C4-2B (cell line): ENCODE measurements around the gene PTPN2.

Source experiments
- H3K27ac ChIP-seq: fragments of 450-650 bp; 2 replicates; pipeline ENCODE4 v1.5.1; 2017
- CTCF ChIP-seq: fragments of 450-650 bp; conservative IDR thresholded peaks from 2 replicates; pipeline ENCODE4 v1.5.1; 2017; ENCODE audit warnings: mild to moderate bottlenecking
- ZFX ChIP-seq: fragments of 450-650 bp; IDR thresholded peaks from 2 replicates; pipeline ENCODE4 v1.6.1; 2017

The PTPN2 gene

DNA sequence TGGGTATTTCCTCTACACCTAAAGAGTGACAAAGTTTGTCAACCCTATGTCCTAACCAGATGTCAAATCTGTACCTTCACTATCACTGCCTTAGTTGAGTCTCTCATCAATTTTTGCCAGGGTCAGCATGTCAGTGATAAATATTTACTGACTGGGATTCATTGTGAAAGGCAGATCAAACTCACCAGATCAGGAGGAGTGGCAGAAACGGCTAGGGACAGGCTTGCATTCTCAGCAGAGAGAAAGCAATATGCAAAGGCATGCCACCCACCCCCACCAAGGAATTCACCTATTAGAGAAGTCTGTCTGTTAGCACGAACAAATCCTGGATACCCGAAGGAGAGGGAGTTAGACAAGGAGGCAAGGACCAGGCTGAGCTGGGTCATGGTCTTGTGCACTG, 62.6 kb downstream of the PTPN2 start:
- TF ChIP-seq ZFX (no peak), CTCF (no peak)
- no peak overlapping the region for H3K27ac ChIP-seq

DNA sequence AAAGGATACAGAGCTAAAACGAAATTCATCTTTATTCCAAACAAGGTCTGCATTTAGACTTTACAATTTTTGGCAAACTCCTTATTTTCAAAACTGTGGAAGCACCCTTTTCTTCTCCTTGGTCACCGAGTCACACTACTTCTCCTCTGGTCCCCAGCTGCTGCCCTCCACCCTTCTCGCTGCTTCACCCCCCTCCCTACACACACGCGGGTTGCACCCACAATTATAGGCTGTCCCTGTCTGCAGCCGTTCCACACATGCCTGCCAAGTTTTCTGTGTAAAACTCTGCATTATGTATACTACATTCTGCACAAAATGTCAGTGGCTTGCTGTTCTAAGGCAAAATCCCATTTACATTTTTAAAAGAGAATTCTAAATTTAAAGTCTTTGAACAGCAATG, 63.5 kb downstream of the PTPN2 start:
- H3K27ac ChIP-seq: no peak overlapping the region
- TF ChIP-seq ZFX (no peak), CTCF (no peak)

DNA sequence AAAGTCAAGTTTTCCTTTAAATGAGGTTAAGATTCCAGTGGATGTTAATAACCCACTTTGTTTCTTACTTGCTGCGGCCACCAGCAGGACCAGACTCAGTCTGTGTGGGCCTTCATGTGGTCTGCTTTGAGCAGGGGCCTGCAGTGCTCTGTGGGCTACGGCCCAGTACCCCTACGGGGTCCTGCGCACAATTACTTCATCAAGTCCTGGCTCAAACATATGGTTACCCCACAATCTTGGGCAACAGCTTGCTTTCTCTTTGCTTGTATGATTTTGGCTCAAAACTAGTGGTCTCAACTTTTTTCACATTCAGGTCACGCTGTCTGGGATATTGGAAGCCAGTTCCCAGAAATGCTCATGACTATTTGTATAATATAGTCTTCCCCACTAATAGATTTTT, 64.2 kb downstream of the PTPN2 start:
- H3K27ac ChIP-seq: no peak overlapping the region
- TF ChIP-seq CTCF (no peak), ZFX (no peak)

DNA sequence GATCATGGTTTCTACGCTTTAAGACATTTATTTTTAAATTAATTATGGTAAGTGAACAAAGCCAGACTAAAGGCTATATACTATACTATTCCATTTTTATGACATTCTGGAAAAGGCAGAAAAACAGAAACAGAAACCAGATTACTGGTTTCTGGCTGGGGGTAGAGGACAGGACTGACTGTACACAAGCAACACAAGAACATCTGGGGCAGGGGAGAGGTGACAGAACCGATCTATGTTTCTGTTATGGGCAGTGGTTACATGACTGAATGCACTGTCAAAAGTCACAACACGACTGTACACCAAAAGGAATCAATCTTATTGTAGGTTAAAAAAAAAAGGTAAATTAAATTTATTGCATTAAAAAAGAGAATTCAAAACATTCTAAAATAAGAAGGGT, 64.7 kb downstream of the PTPN2 start:
- TF ChIP-seq ZFX: no peak
- TF ChIP-seq CTCF: no peak
- H3K27ac ChIP-seq: no peak overlapping the region

GRCh38 chr18:12818243-12818642, 65.8 kb downstream of the PTPN2 start:
- no peak overlapping the region for H3K27ac ChIP-seq
- no peak for TF ChIP-seq CTCF
- TF ChIP-seq ZFX: no peak

DNA sequence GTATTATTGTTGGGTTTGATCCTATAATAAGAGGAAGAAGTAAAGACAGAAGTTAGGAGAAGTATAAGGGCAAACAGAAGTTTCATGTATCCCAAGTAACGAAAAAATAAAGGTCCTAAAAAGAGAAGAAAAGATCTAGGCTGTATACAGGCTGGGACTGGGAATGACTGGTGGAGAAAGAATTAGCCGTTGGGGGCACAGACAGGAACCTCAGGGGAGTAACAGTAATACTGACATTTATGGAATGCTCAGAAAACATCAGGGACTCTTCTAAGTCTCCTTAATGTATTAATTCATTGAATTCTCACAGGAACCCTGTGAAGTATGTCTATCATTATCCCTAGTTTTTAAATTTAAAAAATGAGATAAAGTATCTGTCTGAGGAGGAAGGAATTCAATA, 67.6 kb downstream of the PTPN2 start:
- H3K27ac ChIP-seq: no peak overlapping the region
- TF ChIP-seq CTCF: no peak
- no peak for TF ChIP-seq ZFX

DNA sequence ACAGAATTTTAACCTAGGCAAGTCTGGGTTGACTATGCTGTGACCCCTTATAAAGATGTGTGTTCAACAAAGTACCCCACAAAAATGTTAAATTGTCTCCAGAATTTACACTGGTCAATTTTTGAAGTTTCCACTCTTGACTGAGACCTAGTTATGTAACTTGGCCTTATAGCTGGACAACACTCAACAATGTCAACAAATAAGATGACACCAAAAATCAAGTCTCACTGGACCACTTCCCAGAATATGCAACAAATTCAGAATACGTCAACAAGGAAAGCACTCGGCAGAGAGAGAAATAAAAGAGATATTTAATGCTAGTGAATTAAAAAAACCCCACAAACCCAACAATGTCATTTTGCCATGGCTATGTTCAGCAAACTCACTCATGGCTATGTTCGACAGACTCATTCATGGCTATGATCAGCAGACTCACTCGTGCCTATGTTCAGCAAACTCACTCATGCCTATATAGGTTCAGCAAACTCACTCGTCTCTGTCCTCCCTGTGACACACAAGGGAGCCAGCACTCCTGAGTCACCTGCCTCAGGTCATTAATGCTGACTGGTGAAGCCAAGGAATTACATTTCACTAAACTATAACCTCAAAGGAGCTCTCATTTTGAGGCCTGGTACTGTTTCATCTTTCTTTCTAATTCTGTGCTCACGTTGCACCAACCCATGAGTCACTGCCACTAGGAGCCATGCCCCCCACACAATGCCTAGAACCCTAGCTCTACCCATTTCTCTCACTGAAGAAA, 72.7 kb downstream of the PTPN2 start:
- TF ChIP-seq ZFX (no peak), CTCF (no peak)

More for the DNA sequence above, 72.7 kb downstream of the PTPN2 start:
- H3K27ac ChIP-seq: peak overlapping the region; percentile 61; the same call in 1 of the 2 replicates
